Activated CD4-positive, alpha-beta T cell treated with anti-CD3 and anti-CD28 coated beads, Interleukin-2, Interleukin-4, amounts not matched to agents 100 ng/mL and 50 ng/mL, durations not matched to agents 16 hours and 8 hours (primary cell): Measurements from ENCODE around the gene MED27.
"Not testable (repeated sequence)": the region's sequence is repeated elsewhere in the genome, so short reads cannot be mapped to it uniquely, and the experiment has no call there.

Source experiments
- DNase-seq: peaks from one replicate; pipeline ENCODE4 v3.0.0-alpha.2; 2020; ENCODE audit warnings: low spot score

MED27 gene

GRCh38 chr9:132018957-132019405, 60.7 kb downstream of the MED27 start:
- DNase-seq, result no peak

GRCh38 chr9:132016456-132016855, 63.2 kb downstream of the MED27 start:
- no peak for DNase-seq

GRCh38 chr9:132015866-132016265, 63.8 kb downstream of the MED27 start:
- DNase-seq, result no peak

GRCh38 chr9:132014218-132014805, 65.4 kb downstream of the MED27 start:
- no peak for DNase-seq

- DNase-seq, result no peak
These were observed 66.8 kb downstream of the MED27 start for GRCh38 chr9:132012704-132013357.

- DNase-seq, result no peak
These were observed 67.8 kb downstream of the MED27 start for GRCh38 chr9:132011896-132012295.

- DNase-seq, result no peak
These were observed 68.4 kb downstream of the MED27 start for GRCh38 chr9:132011309-132011708.

- not testable (repeated sequence) for DNase-seq
These were observed 69.5 kb downstream of the MED27 start for GRCh38 chr9:132010201-132010600.

- DNase-seq, result no peak
These were observed 70.5 kb downstream of the MED27 start for GRCh38 chr9:132008855-132009812.

GRCh38 chr9:132008184-132008803, 71.4 kb downstream of the MED27 start:
- DNase-seq, result no peak

- DNase-seq, result no peak
These were observed 72.2 kb downstream of the MED27 start for GRCh38 chr9:132007371-132008025.

GRCh38 chr9:132006677-132007370, 72.8 kb downstream of the MED27 start:
- peak; percentile 93 for DNase-seq

GRCh38 chr9:132005899-132006298, 73.8 kb downstream of the MED27 start:
- DNase-seq, result no peak

- DNase-seq, result no peak
These were observed 75.3 kb downstream of the MED27 start for GRCh38 chr9:132004323-132004722.

GRCh38 chr9:132003896-132004295, 75.8 kb downstream of the MED27 start:
- no peak for DNase-seq

GRCh38 chr9:132003319-132003704, 76.4 kb downstream of the MED27 start:
- DNase-seq, result no peak

GRCh38 chr9:132002643-132003318, 76.9 kb downstream of the MED27 start:
- peak; percentile 16 for DNase-seq

- DNase-seq, result no peak
These were observed 78.1 kb downstream of the MED27 start for GRCh38 chr9:132001567-132001966.

GRCh38 chr9:132000659-132001058, 79.0 kb downstream of the MED27 start:
- DNase-seq, result no peak

- DNase-seq, result peak; percentile 77
These were observed 79.7 kb downstream of the MED27 start for GRCh38 chr9:131999692-132000551.
